GM21528 (cell line): Measurements from ENCODE around the gene ERBIN.

Experiments used
- ATAC-seq: cut with Tn5 transposase; IDR thresholded peaks from one replicate; pipeline ENCODE4 v1.9.1; 2021; ENCODE audit warnings: mild to moderate bottlenecking, moderate library complexity; ENCODE audit not compliant: unreplicated experiment, low FRiP score

ERBIN gene

DNA sequence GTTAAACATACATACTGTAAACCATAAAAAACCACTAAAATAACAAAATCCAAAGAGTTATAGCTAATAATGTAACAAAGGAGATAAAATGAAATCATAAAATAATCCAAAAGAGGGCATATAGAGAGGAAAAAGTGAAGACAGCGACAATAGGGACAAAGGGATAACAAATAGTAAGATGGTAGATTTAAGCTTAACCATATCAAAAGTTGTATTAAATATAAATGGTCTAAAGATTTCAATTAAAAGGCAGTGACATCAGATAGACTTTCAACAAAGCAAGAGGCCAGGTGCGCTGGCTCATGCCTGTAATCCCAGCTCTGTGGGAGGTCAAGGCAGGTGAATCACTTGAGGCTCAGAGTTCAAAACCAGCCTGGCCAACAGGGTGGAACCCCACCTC lies 163.0 kb downstream of the ERBIN start:
- no peak for ATAC-seq

DNA sequence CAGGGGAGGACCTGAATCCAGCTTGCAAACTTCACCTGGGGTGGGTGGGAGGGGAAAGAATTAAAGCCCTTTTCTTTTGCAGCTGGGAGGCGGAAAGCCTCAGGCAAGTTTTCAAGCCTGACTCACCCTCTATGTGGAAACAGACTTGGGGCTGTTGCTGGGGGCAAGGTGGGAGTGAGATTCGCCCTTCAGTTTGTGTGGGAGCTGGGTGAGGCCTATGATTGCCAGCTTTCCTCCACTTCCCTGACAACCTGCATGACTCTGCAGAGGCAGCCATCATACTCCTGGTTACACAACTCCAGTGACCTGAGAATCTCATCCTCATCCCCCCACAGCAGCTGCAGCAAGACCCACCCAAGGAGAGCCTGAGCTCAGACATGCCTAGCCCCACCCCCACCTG lies 174.5 kb downstream of the ERBIN start:
- ATAC-seq = no peak

DNA sequence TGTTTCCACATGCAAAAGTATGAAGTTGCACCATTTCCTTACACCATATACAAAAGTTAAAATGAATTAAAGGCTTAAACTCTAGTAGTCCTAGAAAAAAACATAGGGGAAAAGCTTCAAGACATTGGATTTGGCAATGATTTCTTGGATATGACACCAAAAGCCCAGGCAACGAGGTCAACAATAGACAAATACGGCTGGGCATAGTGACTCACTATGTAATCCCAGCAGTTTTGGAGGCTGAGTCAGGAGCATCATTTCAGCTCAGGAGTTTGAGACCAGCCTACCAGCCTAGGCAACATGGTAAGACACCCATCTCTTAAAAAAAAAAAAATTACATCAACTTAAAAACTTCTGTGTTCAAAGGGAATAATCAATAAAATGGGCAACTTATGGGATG lies 186.8 kb downstream of the ERBIN start:
- no peak for ATAC-seq

DNA sequence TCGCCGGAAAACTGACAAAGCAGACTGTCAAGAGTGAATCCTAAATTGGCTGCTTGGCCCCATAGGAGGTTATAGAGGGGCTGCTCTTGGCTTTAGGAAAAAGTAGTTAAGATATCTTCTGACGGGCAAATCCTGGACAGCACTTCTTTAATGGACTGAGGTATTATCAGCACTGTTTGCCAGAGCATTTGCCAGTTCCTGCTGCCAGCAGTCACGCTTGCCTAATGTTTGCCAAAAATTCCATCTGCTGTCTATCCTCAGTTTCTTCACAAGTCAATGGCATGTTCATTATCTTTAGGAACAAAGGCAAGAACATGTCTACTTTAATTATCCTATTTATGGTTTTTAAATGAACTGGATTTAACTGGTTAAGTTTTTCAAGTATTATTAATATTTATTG lies 191.9 kb downstream of the ERBIN start:
- ATAC-seq = no peak

DNA sequence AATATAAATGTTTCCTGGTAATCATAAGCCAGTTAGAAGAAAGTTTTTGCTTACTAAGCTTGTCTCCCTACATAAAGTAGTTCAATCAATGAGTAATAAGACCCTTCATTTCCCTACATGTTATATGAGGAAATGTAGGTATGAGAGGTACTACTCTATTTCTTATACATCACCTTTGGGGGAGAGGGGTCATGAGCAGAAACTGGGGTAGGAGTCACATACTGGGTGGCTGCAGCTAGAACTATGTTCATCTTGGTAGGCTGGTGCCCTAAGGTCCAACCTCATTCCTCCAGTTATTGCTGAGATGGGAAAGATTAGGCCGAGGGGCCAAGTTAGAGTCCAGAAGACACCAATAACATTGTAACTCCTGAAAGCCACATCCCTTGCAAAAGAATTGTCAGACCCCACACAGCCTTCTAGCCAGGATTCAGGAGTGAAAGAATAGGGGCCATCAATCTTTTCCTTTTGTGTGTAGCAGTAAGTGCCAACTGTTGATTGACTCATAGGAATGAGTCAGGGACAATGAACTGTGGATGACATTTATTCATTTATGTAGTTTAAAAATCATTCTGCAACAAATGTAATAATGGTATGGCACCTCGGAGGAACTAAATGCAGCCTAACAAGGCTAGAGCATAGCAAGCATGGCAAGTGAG lies 196.1 kb downstream of the ERBIN start:
- ATAC-seq = no peak

DNA sequence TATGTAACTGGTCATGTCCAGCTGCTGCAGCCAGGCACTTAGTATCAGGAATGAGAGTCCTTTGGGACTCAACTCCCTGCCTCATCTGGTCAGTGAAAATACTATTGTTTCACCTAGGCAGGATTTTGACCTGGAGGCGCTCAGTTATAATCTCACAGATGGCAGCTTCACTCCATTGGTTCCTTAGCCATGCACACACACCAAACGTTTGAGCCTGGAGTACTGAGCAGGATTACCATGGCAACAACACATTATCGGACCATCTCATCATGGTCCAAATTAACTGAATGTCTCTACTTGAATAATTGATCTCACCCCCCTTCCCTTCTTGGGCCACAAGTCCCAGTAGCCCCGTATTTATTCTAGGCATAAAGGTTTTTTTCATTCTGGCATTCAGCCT lies 202.8 kb downstream of the ERBIN start:
- ATAC-seq = no peak

DNA sequence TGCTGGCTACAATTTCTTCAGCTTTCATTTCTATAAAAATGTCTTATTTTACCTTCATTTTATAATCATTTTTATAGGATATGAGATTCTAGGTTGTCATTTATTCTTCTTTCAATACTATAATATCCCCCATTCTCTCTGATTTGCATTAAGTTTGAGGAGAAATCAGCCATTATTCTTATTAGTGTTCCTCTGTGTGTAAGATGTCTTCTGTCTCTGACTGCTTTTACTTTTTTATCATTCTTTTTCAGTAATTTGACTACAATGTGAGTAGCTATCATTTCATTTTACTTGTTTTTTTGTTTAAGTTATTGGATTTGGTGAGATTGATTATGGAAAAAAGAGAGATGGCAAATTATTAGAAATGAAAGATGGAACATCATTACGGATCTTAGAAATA lies 204.1 kb downstream of the ERBIN start:
- no peak for ATAC-seq
